Measurements from ENCODE around the gene PRRC2B.
"Not testable (repeated sequence)": the region's sequence is repeated elsewhere in the genome, so short reads cannot be mapped to it uniquely, and the experiment has no call there.

The PRRC2B gene

GRCh38 chr9:131436376-131436775 is 42.5 kb downstream of the PRRC2B start:
- no peak for DNase-seq (ENCODE audit: low read depth)

GRCh38 chr9:131436865-131437271 is 43.0 kb downstream of the PRRC2B start:
- DNase-seq (ENCODE audit: low read depth), result no peak

- no peak for DNase-seq (ENCODE audit: low read depth)
Observed at GRCh38 chr9:131438190-131438589, 44.3 kb downstream of the PRRC2B start.

GRCh38 chr9:131439224-131439623 is 45.3 kb downstream of the PRRC2B start:
- no peak for DNase-seq (ENCODE audit: low read depth)

GRCh38 chr9:131441441-131441840 is 47.6 kb downstream of the PRRC2B start:
- DNase-seq (ENCODE audit: low read depth), result no peak

GRCh38 chr9:131442351-131442750 is 48.5 kb downstream of the PRRC2B start:
- no peak for DNase-seq (ENCODE audit: low read depth)

- DNase-seq (ENCODE audit: low read depth), result no peak
Observed at GRCh38 chr9:131443648-131444047, 49.8 kb downstream of the PRRC2B start.

GRCh38 chr9:131446276-131446675 is 52.4 kb downstream of the PRRC2B start:
- DNase-seq (ENCODE audit: low read depth), result no peak

GRCh38 chr9:131447148-131447547 is 53.3 kb downstream of the PRRC2B start:
- DNase-seq (ENCODE audit: low read depth), result no peak

GRCh38 chr9:131447600-131447999 is 53.7 kb downstream of the PRRC2B start:
- no peak for DNase-seq (ENCODE audit: low read depth)

GRCh38 chr9:131448818-131449217 is 54.9 kb downstream of the PRRC2B start:
- no peak for DNase-seq (ENCODE audit: low read depth)

GRCh38 chr9:131449276-131449675 is 55.4 kb downstream of the PRRC2B start:
- DNase-seq (ENCODE audit: low read depth), result no peak

GRCh38 chr9:131454028-131454427 is 60.1 kb downstream of the PRRC2B start:
- no peak for DNase-seq (ENCODE audit: low read depth)

- DNase-seq (ENCODE audit: low read depth), result not testable (repeated sequence)
Observed at GRCh38 chr9:131455655-131456054, 61.8 kb downstream of the PRRC2B start.

GRCh38 chr9:131457746-131458145 is 63.9 kb downstream of the PRRC2B start:
- DNase-seq (ENCODE audit: low read depth), result no peak

GRCh38 chr9:131459056-131459455 is 65.2 kb downstream of the PRRC2B start:
- DNase-seq (ENCODE audit: low read depth), result no peak

- DNase-seq (ENCODE audit: low read depth), result no peak
Observed at GRCh38 chr9:131461166-131461565, 67.3 kb downstream of the PRRC2B start.

GRCh38 chr9:131464354-131465000 is 70.6 kb downstream of the PRRC2B start:
- no peak for DNase-seq (ENCODE audit: low read depth)

- DNase-seq (ENCODE audit: low read depth), result no peak
Observed at GRCh38 chr9:131465401-131465800, 71.5 kb downstream of the PRRC2B start.

- DNase-seq (ENCODE audit: low read depth), result no peak
Observed at GRCh38 chr9:131467214-131467935, 73.5 kb downstream of the PRRC2B start.

- DNase-seq (ENCODE audit: low read depth), result no peak
Observed at GRCh38 chr9:131468031-131468430, 74.1 kb downstream of the PRRC2B start.

GRCh38 chr9:131469356-131469755 is 75.5 kb downstream of the PRRC2B start:
- DNase-seq (ENCODE audit: low read depth), result no peak

GRCh38 chr9:131469951-131470350 is 76.1 kb downstream of the PRRC2B start:
- no peak for DNase-seq (ENCODE audit: low read depth)

GRCh38 chr9:131470581-131470991 is 76.7 kb downstream of the PRRC2B start:
- DNase-seq (ENCODE audit: low read depth), result no peak

Data from stimulated activated CD8-positive, alpha-beta memory T cell treated with anti-CD3 and anti-CD28 coated beads, Interleukin-12 subunit alpha, Interleukin-12 subunit beta, amount 100 ng/mL, for 1 hour (primary cell).